Transverse colon (tissue), 4 donors: Measurements from ENCODE around the gene FBXO30.

ENCODE experiments used
- CTCF ChIP-seq, 5 experiments: fragments of 200-600 bp in 3 of 5; fragments of 450-650 bp in 2 of 5; sonication (generic) in 3 of 5; IDR thresholded peaks; 1 replicate in 2 of 5; 2 replicates in 3 of 5; pipeline ENCODE4 v1.5.1; 2016 to 2017; ENCODE audit warnings: antibody characterized with exemption in 5 of 5, inconsistent platforms in 3 of 5, mild to moderate bottlenecking in 2 of 5, moderate library complexity in 1 of 5
- POLR2AphosphoS5 ChIP-seq, 3 donors: sonication (generic); formaldehyde crosslinking; IDR thresholded peaks; one replicate each; pipeline ENCODE4 v1.6.1; 2016; ENCODE audit warnings: antibody characterized with exemption in 3 of 3

- TF ChIP-seq CTCF (IDR thresholded peaks at IDR 0.05) (no peak), POLR2AphosphoS5 (IDR thresholded peaks at IDR 0.05) (no peak)
These were observed 5.4 kb downstream of the FBXO30 start for GRCh38 chr6:145809211-145809610.
